HepG2 (cell line): ENCODE data around the gene STUB1. TPM values are rescaled to one million over a fixed set of nuclear protein-coding genes. Genes with fewer than 3 reads are reported as not detected.

ENCODE experiments used
- ATRX ChIP-seq: sonication (generic); formaldehyde crosslinking; IDR thresholded peaks from 2 replicates; pipeline ENCODE4 v1.4.0; 2020; ENCODE audit warnings: missing genetic modification reagents, borderline replicate concordance
- BRD4 ChIP-seq: sonication (generic); formaldehyde crosslinking; IDR thresholded peaks from 2 replicates; pipeline ENCODE4 v1.4.0; 2020; ENCODE audit warnings: missing genetic modification reagents
- CHD4 ChIP-seq: fragments of 200-600 bp; sonication (generic); IDR thresholded peaks from 2 replicates; pipeline ENCODE4 v1.7.0; 2017; ENCODE audit warnings: mild to moderate bottlenecking, low read length, borderline replicate concordance
- CREBL2 ChIP-seq: sonication (generic); formaldehyde crosslinking; IDR thresholded peaks from 2 replicates; pipeline ENCODE4 v1.8.1; 2023; ENCODE audit warnings: missing genetic modification reagents, mild to moderate bottlenecking, borderline replicate concordance
- FOXO4 ChIP-seq: sonication (generic); formaldehyde crosslinking; conservative IDR thresholded peaks from 2 replicates; pipeline ENCODE4 v1.8.1; 2023; ENCODE audit warnings: missing genetic modification reagents
- HINFP ChIP-seq: sonication (generic); formaldehyde crosslinking; IDR thresholded peaks from 2 replicates; pipeline ENCODE4 v1.4.0; 2020; ENCODE audit warnings: low read depth, mild to moderate bottlenecking, missing genetic modification reagents
- HNRNPK ChIP-seq: fragments of 200-400 bp; formaldehyde crosslinking; IDR thresholded peaks from 2 replicates; pipeline ENCODE4 v1.6.1; 2018; ENCODE audit warnings: low read length, low read depth, moderate library complexity, mild to moderate bottlenecking; ENCODE audit not compliant: poor library complexity, severe bottlenecking
- HOXA3 ChIP-seq: sonication (generic); formaldehyde crosslinking; IDR thresholded peaks from 2 replicates; pipeline ENCODE4 v1.5.0; 2020; ENCODE audit warnings: missing genetic modification reagents
- IRX3 ChIP-seq: sonication (generic); formaldehyde crosslinking; IDR thresholded peaks from 2 replicates; pipeline ENCODE4 v1.8.1; 2023; ENCODE audit warnings: mild to moderate bottlenecking, low read depth, missing genetic modification reagents, borderline replicate concordance
- ISL2 ChIP-seq: sonication (generic); formaldehyde crosslinking; IDR thresholded peaks from 2 replicates; pipeline ENCODE4 v1.5.0; 2020; ENCODE audit warnings: missing genetic modification reagents
- ISX ChIP-seq: sonication (generic); formaldehyde crosslinking; conservative IDR thresholded peaks from 2 replicates; pipeline ENCODE4 v1.5.0; 2020; ENCODE audit warnings: missing genetic modification reagents
- KAT2B ChIP-seq: fragments of 150-350 bp; IDR thresholded peaks from 2 replicates; pipeline ENCODE4 v1.6.1; 2014; ENCODE audit warnings: low read depth, low read length, borderline replicate concordance
- MEIS2 ChIP-seq: sonication (generic); formaldehyde crosslinking; IDR thresholded peaks from 2 replicates; pipeline ENCODE4 v1.9.0; 2021; ENCODE audit warnings: mild to moderate bottlenecking, missing genetic modification reagents
- MXI1 ChIP-seq: IDR thresholded peaks from 3 replicates; pipeline ENCODE4 v1.6.1; 2012; ENCODE audit warnings: low read depth, low read length, inconsistent platforms, borderline replicate concordance
- NCOA5 ChIP-seq: sonication (generic); formaldehyde crosslinking; IDR thresholded peaks from 2 replicates; pipeline ENCODE4 v1.4.0; 2020; ENCODE audit warnings: missing genetic modification reagents
- NFIB ChIP-seq: sonication (generic); formaldehyde crosslinking; IDR thresholded peaks from 2 replicates; pipeline ENCODE4 v1.9.0; 2021; ENCODE audit warnings: missing genetic modification reagents, mild to moderate bottlenecking, borderline replicate concordance
- PHB2 ChIP-seq: fragments of 450-650 bp; IDR thresholded peaks from 2 replicates; pipeline ENCODE4 v1.6.1; 2018; ENCODE audit not compliant: partially characterized antibody
- PPARG ChIP-seq: conservative IDR thresholded peaks from 2 replicates; pipeline ENCODE4 v1.6.1; 2016; ENCODE audit warnings: missing biosample characterization, missing genetic modification reagents
- RFX5 ChIP-seq: IDR thresholded peaks from 2 replicates; pipeline ENCODE4 v1.6.1; 2011; ENCODE audit warnings: low read depth, low read length, improper control_type of control experiment
- SRF ChIP-seq: IDR thresholded peaks from 2 replicates; pipeline ENCODE4 v1.6.1; 2011; ENCODE audit warnings: mild to moderate bottlenecking, low read depth, low read length, moderate library complexity
- TERF1 ChIP-seq: sonication (generic); formaldehyde crosslinking; IDR thresholded peaks from 2 replicates; pipeline ENCODE4 v1.8.0; 2022; ENCODE audit warnings: mild to moderate bottlenecking, missing genetic modification reagents, moderate library complexity
- TGIF2 ChIP-seq: IDR thresholded peaks from 2 replicates; pipeline ENCODE4 v1.6.1; 2016; ENCODE audit warnings: control low read depth, missing compliant biosample characterization
- ZFP36L2 ChIP-seq: sonication (generic); formaldehyde crosslinking; IDR thresholded peaks from 2 replicates; pipeline ENCODE4 v1.4.0; 2020; ENCODE audit warnings: missing genetic modification reagents
- ZNF121 ChIP-seq: sonication (generic); formaldehyde crosslinking; IDR thresholded peaks from 2 replicates; pipeline ENCODE4 v1.5.0; 2020; ENCODE audit warnings: mild to moderate bottlenecking, missing genetic modification reagents
- ZNF430 ChIP-seq: sonication (generic); formaldehyde crosslinking; IDR thresholded peaks from 2 replicates; pipeline ENCODE4 v1.9.0; 2021; ENCODE audit warnings: mild to moderate bottlenecking, missing genetic modification reagents
- ZNF563 ChIP-seq: sonication (generic); formaldehyde crosslinking; IDR thresholded peaks from 2 replicates; pipeline ENCODE4 v1.8.0; 2022; ENCODE audit warnings: mild to moderate bottlenecking, moderate library complexity, missing genetic modification reagents
- ZNF619 ChIP-seq: sonication (generic); formaldehyde crosslinking; IDR thresholded peaks from 2 replicates; pipeline ENCODE4 v1.4.0; 2020; ENCODE audit warnings: mild to moderate bottlenecking, missing genetic modification reagents
- ZNF768 ChIP-seq: sonication (generic); formaldehyde crosslinking; IDR thresholded peaks from 2 replicates; pipeline ENCODE4 v1.4.0; 2020; ENCODE audit warnings: missing genetic modification reagents
- polyA plus RNA-seq, 8 experiments: library from polyadenylated mRNA; depleted of rRNA in 3 of 8; stranded (reverse) in 7 of 8; unstranded in 1 of 8; fragments of >200 nt; fragmentation: Illumina TruSeq in 4 of 8; extraction: Trizol in 4 of 8; gene quantifications; 2 replicates each; pipeline versions ENCODE4 v1.2.1 to v1.2.3, GENCODE V29; 2011 to 2016; ENCODE audit warnings: low read depth in 4 of 8, missing spikeins in 1 of 8, mixed read lengths in 1 of 8; ENCODE audit not compliant: insufficient read depth in 1 of 8
- total RNA-seq, 5 experiments: library from RNA; depleted of rRNA; stranded (reverse); fragments of >200 nt; fragmentation: Illumina TruSeq; extraction: Trizol; gene quantifications; 2 replicates each; pipeline ENCODE4 v1.2.3, GENCODE V29; 2016; ENCODE audit warnings: low read depth in 1 of 5

STUB1 gene
- total and polyA plus RNA-seq, 2 of the 13 experiments (the other 11 are each of a cell fraction or from before 2014, with no cell fraction given): 52.9 to 78.2 TPM

GRCh38 chr16:642189-643049 is 37.8 kb upstream of the STUB1 start (continued):
- TF ChIP-seq TERF1 (no peak), ZFP36L2 (CRISPR knock-in tag) (no peak), RFX5 (no peak), ATRX (no peak), ZNF563 (CRISPR knock-in tag) (peak; percentile 70; the same call in 1 of the 2 replicates), HINFP (CRISPR knock-in tag) (0 out of 2 replicates have a peak, but pooled peaks have one; percentile 36), MXI1 (peak; percentile 67; the same call in 2 of the 3 replicates), BRD4 (CRISPR knock-in tag) (0 out of 2 replicates have a peak, but pooled peaks have one; percentile 23), CREBL2 (CRISPR knock-in tag) (no peak), HOXA3 (peak; percentile 73), ISX (CRISPR knock-in tag) (no peak), PPARG (CRISPR knock-in tag) (no peak; the same call in 1 of the 2 replicates), SRF (no peak), TGIF2 (CRISPR knock-in tag) (0 out of 2 replicates have a peak, but pooled peaks have one; percentile 4), NFIB (CRISPR knock-in tag) (no peak), HNRNPK (no peak), ZNF768 (CRISPR knock-in tag) (0 out of 2 replicates have a peak, but pooled peaks have one; percentile 5), CHD4 (no peak), NCOA5 (no peak), PHB2 (no peak), ISL2 (CRISPR knock-in tag) (no peak), IRX3 (CRISPR knock-in tag) (no peak), ZNF619 (CRISPR knock-in tag) (no peak), MEIS2 (CRISPR knock-in tag) (peak; percentile 73; the same call in 1 of the 2 replicates), ZNF121 (CRISPR knock-in tag) (no peak), KAT2B (no peak), ZNF430 (no peak), FOXO4 (CRISPR knock-in tag) (no peak)
